Activated T-cell treated with anti-CD3 and anti-CD28 coated beads for 48 hours (primary cell): Measurements from ENCODE around the gene CSRNP3.

Source experiments
- DNase-seq: peaks from one replicate; pipeline ENCODE4 v3.0.0-alpha.2; 2020; ENCODE audit warnings: low read depth

CSRNP3 gene

GRCh38 chr2:165539985-165540384 is 70.5 kb downstream of the CSRNP3 start:
- DNase-seq, result no peak

- no peak for DNase-seq
Measured at GRCh38 chr2:165544897-165545296, 75.4 kb downstream of the CSRNP3 start.

- no peak for DNase-seq
Measured at GRCh38 chr2:165547900-165548299, 78.4 kb downstream of the CSRNP3 start.

GRCh38 chr2:165549619-165550018 is 80.1 kb downstream of the CSRNP3 start:
- DNase-seq, result no peak

GRCh38 chr2:165558832-165559231 is 89.3 kb downstream of the CSRNP3 start:
- no peak for DNase-seq

GRCh38 chr2:165560377-165560988 is 91.0 kb downstream of the CSRNP3 start:
- no peak for DNase-seq

- DNase-seq, result no peak
Measured at GRCh38 chr2:165561516-165561915, 92.0 kb downstream of the CSRNP3 start.

GRCh38 chr2:165562233-165562632 is 92.7 kb downstream of the CSRNP3 start:
- DNase-seq, result no peak

- DNase-seq, result no peak
Measured at GRCh38 chr2:165563468-165564225, 94.1 kb downstream of the CSRNP3 start.

GRCh38 chr2:165566008-165566407 is 96.5 kb downstream of the CSRNP3 start:
- no peak for DNase-seq

GRCh38 chr2:165567273-165567672 is 97.8 kb downstream of the CSRNP3 start:
- DNase-seq, result no peak

GRCh38 chr2:165568361-165568760 is 98.9 kb downstream of the CSRNP3 start:
- no peak for DNase-seq

- DNase-seq, result no peak
Measured at GRCh38 chr2:165571477-165571876, 102.0 kb downstream of the CSRNP3 start.

GRCh38 chr2:165572151-165572550 is 102.7 kb downstream of the CSRNP3 start:
- no peak for DNase-seq

GRCh38 chr2:165573534-165574461 is 104.3 kb downstream of the CSRNP3 start:
- no peak for DNase-seq

- no peak for DNase-seq
Measured at GRCh38 chr2:165575044-165575615, 105.6 kb downstream of the CSRNP3 start.

- DNase-seq, result no peak
Measured at GRCh38 chr2:165576409-165577154, 107.1 kb downstream of the CSRNP3 start.

- DNase-seq, result no peak
Measured at GRCh38 chr2:165582409-165582808, 112.9 kb downstream of the CSRNP3 start.

- no peak for DNase-seq
Measured at GRCh38 chr2:165582863-165583506, 113.5 kb downstream of the CSRNP3 start.

GRCh38 chr2:165584126-165584654 is 114.7 kb downstream of the CSRNP3 start:
- no peak for DNase-seq

GRCh38 chr2:165586019-165586418 is 116.5 kb downstream of the CSRNP3 start:
- no peak for DNase-seq
